Liver (tissue), 9 donors: ENCODE measurements around the gene KCNQ1. TPM values are rescaled to one million over a fixed set of nuclear protein-coding genes. Genes with fewer than 3 reads are reported as not detected.

Source experiments
- DNase-seq: peaks from one replicate; pipeline ENCODE4 v3.0.0-alpha.2; 2017; ENCODE audit warnings: low spot score
- H3K27ac ChIP-seq, 2 donors: one replicate each; pipeline ENCODE4 v1.7.0; 2013; ENCODE audit warnings: inconsistent platforms in 2 of 2, low read length in 2 of 2, control low read depth in 1 of 2, low read depth in 1 of 2, mild to moderate bottlenecking in 1 of 2
- H3K27me3 ChIP-seq, 4 donors: one replicate each; pipeline versions ENCODE4 v1.6.1 to v1.7.0; 2013; ENCODE audit warnings: low read length in 3 of 4, inconsistent platforms in 1 of 4, mild to moderate bottlenecking in 1 of 4, moderate library complexity in 1 of 4; ENCODE audit not compliant: control insufficient read depth in 4 of 4, insufficient read depth in 4 of 4
- H3K36me3 ChIP-seq, 4 donors: one replicate each; pipeline versions ENCODE4 v1.6.1 to v1.7.0; 2013; ENCODE audit warnings: low read length in 3 of 4, mild to moderate bottlenecking in 3 of 4, low read depth in 1 of 4, moderate library complexity in 1 of 4; ENCODE audit not compliant: control insufficient read depth in 4 of 4, insufficient read depth in 3 of 4
- H3K4me1 ChIP-seq, 4 donors: one replicate each; pipeline versions ENCODE4 v1.6.1 to v1.7.0; 2013; ENCODE audit warnings: low read length in 3 of 4, mild to moderate bottlenecking in 3 of 4, moderate library complexity in 1 of 4; ENCODE audit not compliant: control insufficient read depth in 4 of 4, insufficient read depth in 4 of 4
- H3K4me3 ChIP-seq, 3 donors: one replicate each; pipeline versions ENCODE4 v1.6.1 to v1.7.0; 2013; ENCODE audit warnings: low read length in 3 of 3, control low read depth in 1 of 3, low read depth in 1 of 3, mild to moderate bottlenecking in 1 of 3
- H3K9ac ChIP-seq, 2 donors: one replicate each; pipeline ENCODE4 v1.7.0; 2013; ENCODE audit warnings: low read length in 2 of 2, mild to moderate bottlenecking in 2 of 2, moderate library complexity in 2 of 2, control low read depth in 1 of 2, low read depth in 1 of 2
- H3K9me3 ChIP-seq, 4 donors: one replicate each; pipeline versions ENCODE4 v1.6.1 to v1.7.0; 2013; ENCODE audit warnings: low read length in 3 of 4; ENCODE audit not compliant: control insufficient read depth in 4 of 4
- EGR1 ChIP-seq, 2 donors: IDR thresholded peaks; 2 replicates each; pipeline ENCODE4 v1.6.1; 2016 to 2018; ENCODE audit warnings: antibody characterized with exemption in 2 of 2, low read depth in 2 of 2
- FOXA1 ChIP-seq: IDR thresholded peaks from 2 replicates; pipeline ENCODE4 v1.6.1; 2016; ENCODE audit warnings: antibody characterized with exemption
- FOXA2 ChIP-seq: IDR thresholded peaks from 2 replicates; pipeline ENCODE4 v1.6.1; 2016; ENCODE audit warnings: antibody characterized with exemption
- GABPA ChIP-seq, 2 donors: IDR thresholded peaks in 1 of 2; conservative IDR thresholded peaks in 1 of 2; 2 replicates each; pipeline ENCODE4 v1.6.1; 2016; ENCODE audit warnings: antibody characterized with exemption in 2 of 2, mild to moderate bottlenecking in 1 of 2, moderate library complexity in 1 of 2
- HNF4A ChIP-seq, 2 donors: conservative IDR thresholded peaks; 2 replicates each; pipeline ENCODE4 v1.6.1; 2016; ENCODE audit warnings: antibody characterized with exemption in 2 of 2, mild to moderate bottlenecking in 2 of 2
- HNF4G ChIP-seq: IDR thresholded peaks from 2 replicates; pipeline ENCODE4 v1.6.1; 2016; ENCODE audit warnings: antibody characterized with exemption
- JUND ChIP-seq, 2 donors: IDR thresholded peaks; 2 replicates each; pipeline ENCODE4 v1.6.1; 2016; ENCODE audit warnings: antibody characterized with exemption in 2 of 2
- NR2F2 ChIP-seq: IDR thresholded peaks from 2 replicates; pipeline ENCODE4 v1.6.1; 2016; ENCODE audit warnings: antibody characterized with exemption
- RAD21 ChIP-seq, 2 donors: IDR thresholded peaks; 2 replicates each; pipeline ENCODE4 v1.6.1; 2016; ENCODE audit warnings: antibody characterized with exemption in 2 of 2, mild to moderate bottlenecking in 2 of 2
- SP1 ChIP-seq: IDR thresholded peaks from 2 replicates; pipeline ENCODE4 v1.6.1; 2018; ENCODE audit warnings: antibody characterized with exemption, mild to moderate bottlenecking
- TAF1 ChIP-seq: conservative IDR thresholded peaks from 2 replicates; pipeline ENCODE4 v1.6.1; 2016; ENCODE audit warnings: antibody characterized with exemption, mild to moderate bottlenecking
- YY1 ChIP-seq: IDR thresholded peaks from 2 replicates; pipeline ENCODE4 v1.6.1; 2016; ENCODE audit warnings: antibody characterized with exemption, mild to moderate bottlenecking
- WGBS: extraction: QIAGEN DNeasy Blood & Tissue Kit; methylation state at CpG from one replicate; pipeline ENCODE4 v1.1.7; 2013; 5-methylcytosine and 5-hydroxymethylcytosine counted together
- polyA plus RNA-seq, 2 donors: library from polyadenylated mRNA; stranded (reverse) in 1 of 2; unstranded in 1 of 2; fragments of 200-250 nt in 1 of 2; fragments of >200 nt in 1 of 2; fragmentation: Nextera tagmentation in 1 of 2; extraction: Ambion mirVana in 1 of 2; gene quantifications; one replicate each; pipeline versions ENCODE4 v1.2.1 to v1.2.3, GENCODE V29; 2013 to 2015
- total RNA-seq, 2 donors: library from RNA; depleted of rRNA; stranded (reverse); fragments of >200 nt; gene quantifications; one replicate each; pipeline ENCODE4 v1.2.3, GENCODE V29; 2014
- TF ChIP-seq, protein P1 (sequence below): IDR thresholded peaks from 2 replicates; pipeline ENCODE4 v1.6.1; 2016; ENCODE audit warnings: antibody characterized with exemption
- TF ChIP-seq, protein P2 (sequence below): IDR thresholded peaks from 2 replicates; pipeline ENCODE4 v1.6.1; 2016; ENCODE audit warnings: antibody characterized with exemption
- TF ChIP-seq, protein P3 (sequence below): IDR thresholded peaks from 2 replicates; pipeline ENCODE4 v1.6.1; 2016; ENCODE audit warnings: antibody characterized with exemption, mild to moderate bottlenecking
- donor health status: healthy.
- donor health status: healthy.
- donor health status: healthy.
- donor health status: healthy.
- donor health status: healthy.

KCNQ1 gene
- total and polyA plus RNA-seq, 4 donors: 0.31 to 2.2 (median 1.5) TPM

DNA sequence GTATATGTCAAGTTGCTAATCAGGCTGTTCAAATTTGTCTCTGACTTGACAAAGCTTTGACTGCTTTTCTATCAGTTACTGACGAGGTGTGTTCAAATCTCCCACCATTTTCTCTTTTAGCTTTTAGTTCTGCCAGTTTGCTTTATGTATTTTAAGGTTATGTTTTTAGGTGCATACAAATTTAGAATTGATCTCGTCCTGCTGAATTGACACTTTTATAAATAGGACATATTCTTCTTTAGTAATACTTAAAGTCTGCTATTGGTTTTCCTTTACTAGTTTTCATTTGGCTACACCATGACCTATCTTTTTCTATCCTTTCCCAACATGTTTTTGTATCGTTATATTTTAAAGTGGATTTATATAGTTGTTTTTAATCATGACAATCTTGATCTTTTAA is 320.7 kb downstream of the KCNQ1 start:
- Histone ChIP-seq H3K27me3 (no peaks in the 10 kb centered on the region), H3K4me3 (no peak overlapping the region), H3K9ac (no peak overlapping the region), H3K36me3 (no peaks in the 10 kb centered on the region), H3K9me3 (peaks cover 0 to 2% (median 0%) of the 10 kb centered on the region in 4 donors), H3K27ac (no peak overlapping the region), H3K4me1 (no peaks in the 10 kb centered on the region)
- DNase-seq: no peak
- TF ChIP-seq SP1: no peak
- WGBS: 67% methylated on average over 3 of the region's 3 CpGs

DNA sequence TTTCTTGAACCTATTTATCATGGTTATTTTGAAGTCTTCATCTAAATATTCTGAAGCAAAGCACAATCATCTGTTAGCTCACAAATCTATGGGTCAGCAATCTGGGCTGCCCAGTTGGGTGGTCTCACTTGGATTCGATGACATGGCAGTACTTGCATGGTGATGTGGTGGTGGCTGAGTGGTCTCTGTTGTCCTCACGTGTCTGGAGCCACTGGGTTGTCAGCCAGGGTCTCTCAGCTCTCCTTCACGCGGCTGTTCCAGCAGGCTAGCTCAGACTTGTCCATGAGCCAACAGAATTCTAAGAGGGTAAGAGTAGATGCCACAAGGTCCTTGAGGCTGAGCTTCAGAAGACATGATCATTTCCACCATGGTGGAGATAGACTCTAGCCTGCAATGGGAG is 321.4 kb downstream of the KCNQ1 start:
- Histone ChIP-seq H3K4me3 (no peak overlapping the region), H3K9ac (no peak overlapping the region), H3K4me1 (no peaks in the 10 kb centered on the region), H3K36me3 (no peaks in the 10 kb centered on the region), H3K27ac (no peak overlapping the region), H3K27me3 (no peaks in the 10 kb centered on the region), H3K9me3 (peaks cover 0 to 2% (median 0%) of the 10 kb centered on the region in 4 donors)
- no peak for DNase-seq
- TF ChIP-seq, protein P1, sequence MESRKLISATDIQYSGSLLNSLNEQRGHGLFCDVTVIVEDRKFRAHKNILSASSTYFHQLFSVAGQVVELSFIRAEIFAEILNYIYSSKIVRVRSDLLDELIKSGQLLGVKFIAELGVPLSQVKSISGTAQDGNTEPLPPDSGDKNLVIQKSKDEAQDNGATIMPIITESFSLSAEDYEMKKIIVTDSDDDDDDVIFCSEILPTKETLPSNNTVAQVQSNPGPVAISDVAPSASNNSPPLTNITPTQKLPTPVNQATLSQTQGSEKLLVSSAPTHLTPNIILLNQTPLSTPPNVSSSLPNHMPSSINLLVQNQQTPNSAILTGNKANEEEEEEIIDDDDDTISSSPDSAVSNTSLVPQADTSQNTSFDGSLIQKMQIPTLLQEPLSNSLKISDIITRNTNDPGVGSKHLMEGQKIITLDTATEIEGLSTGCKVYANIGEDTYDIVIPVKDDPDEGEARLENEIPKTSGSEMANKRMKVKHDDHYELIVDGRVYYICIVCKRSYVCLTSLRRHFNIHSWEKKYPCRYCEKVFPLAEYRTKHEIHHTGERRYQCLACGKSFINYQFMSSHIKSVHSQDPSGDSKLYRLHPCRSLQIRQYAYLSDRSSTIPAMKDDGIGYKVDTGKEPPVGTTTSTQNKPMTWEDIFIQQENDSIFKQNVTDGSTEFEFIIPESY: no peak
- no peak for TF ChIP-seq GABPA (IDR thresholded peaks at IDR 0.05 in 1 of 2, conservative IDR thresholded peaks at IDR 0.05 in 1 of 2)
- no peak for TF ChIP-seq YY1
- TF ChIP-seq NR2F2: no peak
- no peak for TF ChIP-seq RAD21 (IDR thresholded peaks at IDR 0.05)
- no peak for TF ChIP-seq HNF4A (conservative IDR thresholded peaks at IDR 0.05)
- no peak for TF ChIP-seq HNF4G
- TF ChIP-seq SP1: no peak
- TF ChIP-seq, protein P2, sequence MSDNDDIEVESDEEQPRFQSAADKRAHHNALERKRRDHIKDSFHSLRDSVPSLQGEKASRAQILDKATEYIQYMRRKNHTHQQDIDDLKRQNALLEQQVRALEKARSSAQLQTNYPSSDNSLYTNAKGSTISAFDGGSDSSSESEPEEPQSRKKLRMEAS: no peak
- no peak for TF ChIP-seq FOXA1
- TF ChIP-seq JUND (IDR thresholded peaks at IDR 0.05): no peak
- TF ChIP-seq EGR1 (IDR thresholded peaks at IDR 0.05; ENCODE audit: low read depth in 2 of 2): no peak
- TF ChIP-seq, protein P3, sequence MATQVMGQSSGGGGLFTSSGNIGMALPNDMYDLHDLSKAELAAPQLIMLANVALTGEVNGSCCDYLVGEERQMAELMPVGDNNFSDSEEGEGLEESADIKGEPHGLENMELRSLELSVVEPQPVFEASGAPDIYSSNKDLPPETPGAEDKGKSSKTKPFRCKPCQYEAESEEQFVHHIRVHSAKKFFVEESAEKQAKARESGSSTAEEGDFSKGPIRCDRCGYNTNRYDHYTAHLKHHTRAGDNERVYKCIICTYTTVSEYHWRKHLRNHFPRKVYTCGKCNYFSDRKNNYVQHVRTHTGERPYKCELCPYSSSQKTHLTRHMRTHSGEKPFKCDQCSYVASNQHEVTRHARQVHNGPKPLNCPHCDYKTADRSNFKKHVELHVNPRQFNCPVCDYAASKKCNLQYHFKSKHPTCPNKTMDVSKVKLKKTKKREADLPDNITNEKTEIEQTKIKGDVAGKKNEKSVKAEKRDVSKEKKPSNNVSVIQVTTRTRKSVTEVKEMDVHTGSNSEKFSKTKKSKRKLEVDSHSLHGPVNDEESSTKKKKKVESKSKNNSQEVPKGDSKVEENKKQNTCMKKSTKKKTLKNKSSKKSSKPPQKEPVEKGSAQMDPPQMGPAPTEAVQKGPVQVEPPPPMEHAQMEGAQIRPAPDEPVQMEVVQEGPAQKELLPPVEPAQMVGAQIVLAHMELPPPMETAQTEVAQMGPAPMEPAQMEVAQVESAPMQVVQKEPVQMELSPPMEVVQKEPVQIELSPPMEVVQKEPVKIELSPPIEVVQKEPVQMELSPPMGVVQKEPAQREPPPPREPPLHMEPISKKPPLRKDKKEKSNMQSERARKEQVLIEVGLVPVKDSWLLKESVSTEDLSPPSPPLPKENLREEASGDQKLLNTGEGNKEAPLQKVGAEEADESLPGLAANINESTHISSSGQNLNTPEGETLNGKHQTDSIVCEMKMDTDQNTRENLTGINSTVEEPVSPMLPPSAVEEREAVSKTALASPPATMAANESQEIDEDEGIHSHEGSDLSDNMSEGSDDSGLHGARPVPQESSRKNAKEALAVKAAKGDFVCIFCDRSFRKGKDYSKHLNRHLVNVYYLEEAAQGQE: no peak
- no peak for TF ChIP-seq TAF1
- TF ChIP-seq FOXA2: no peak
- whole genome bisulfite sequencing: 84% methylated on average over 4 of the region's 4 CpGs

DNA sequence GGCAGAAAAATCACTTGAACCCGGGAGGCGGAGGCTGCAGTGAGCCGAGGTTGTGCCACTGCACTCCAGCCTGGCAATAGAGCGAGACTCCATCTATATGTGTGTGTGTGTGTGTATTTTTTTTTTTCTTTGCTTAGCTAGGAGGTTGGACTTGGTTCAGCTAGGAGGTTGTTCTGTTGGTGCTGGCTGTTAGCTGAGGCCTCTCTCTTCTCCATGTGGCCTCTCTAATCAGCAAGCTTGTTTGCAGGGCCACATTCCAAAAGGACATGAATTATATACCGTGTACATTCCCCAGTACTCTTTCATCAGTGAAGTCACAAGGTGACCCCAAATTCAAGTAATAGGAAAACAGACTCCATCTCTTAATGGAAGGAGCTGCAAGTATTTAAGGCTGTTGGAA is 322.3 kb downstream of the KCNQ1 start:
- H3K27ac ChIP-seq: no peak overlapping the region
- H3K27me3 ChIP-seq: no peaks in the 10 kb centered on the region
- no peak for TF ChIP-seq HNF4A (conservative IDR thresholded peaks at IDR 0.05)
- TF ChIP-seq, protein P2: no peak
- no peak for TF ChIP-seq FOXA1
- TF ChIP-seq JUND (IDR thresholded peaks at IDR 0.05): no peak
- no peak for TF ChIP-seq YY1
- no peak overlapping the region for H3K4me3 ChIP-seq
- no peak for DNase-seq
- peaks cover 0 to 2% (median 0%) of the 10 kb centered on the region in 4 donors for H3K9me3 ChIP-seq
- WGBS: 89% methylated on average over 5 of the region's 5 CpGs
- no peaks in the 10 kb centered on the region for H3K36me3 ChIP-seq
- H3K9ac ChIP-seq: no peak overlapping the region
- H3K4me1 ChIP-seq: no peaks in the 10 kb centered on the region
